Esophagus muscularis mucosa (tissue), 4 donors: Measurements from ENCODE around the gene SYTL1. TPM values are rescaled to one million over a fixed set of nuclear protein-coding genes. Genes with fewer than 3 reads are reported as not detected.

Experiments used
- DNase-seq: peaks from one replicate; pipeline ENCODE4 v3.0.0-alpha.2; 2017; ENCODE audit errors: extremely low spot score
- H3K27ac ChIP-seq, 4 donors: fragments of 200-600 bp; sonication (generic); replicated peaks in 1 of 4; 1 replicate in 3 of 4; 2 replicates in 1 of 4; pipeline ENCODE4 v1.5.1; 2016 to 2019; ENCODE audit warnings: mild to moderate bottlenecking in 1 of 4
- H3K27me3 ChIP-seq, 4 donors: fragments of 200-600 bp; sonication (generic); one replicate each; pipeline versions ENCODE4 v1.5.1 to v1.6.0; 2016 to 2019
- H3K36me3 ChIP-seq, 4 donors: fragments of 200-600 bp; sonication (generic); one replicate each; pipeline ENCODE4 v1.5.1; 2016 to 2019
- H3K4me1 ChIP-seq, 4 donors: fragments of 200-600 bp; sonication (generic); one replicate each; pipeline ENCODE4 v1.5.1; 2016 to 2019
- H3K4me3 ChIP-seq, 4 donors: fragments of 200-600 bp; sonication (generic); 1 replicate in 2 of 4; 2 replicates in 2 of 4; pipeline ENCODE4 v1.5.1; 2016 to 2019; ENCODE audit warnings: mild to moderate bottlenecking in 4 of 4, moderate library complexity in 1 of 4
- H3K9me3 ChIP-seq, 4 donors: fragments of 200-600 bp; sonication (generic); 1 replicate in 3 of 4; 2 replicates in 1 of 4; pipeline ENCODE4 v1.5.1; 2016 to 2019
- EP300 ChIP-seq: sonication (generic); formaldehyde crosslinking; IDR thresholded peaks from one replicate; pipeline ENCODE4 v1.6.1; 2017; ENCODE audit warnings: antibody characterized with exemption
- POLR2A ChIP-seq: fragments of 450-650 bp; IDR thresholded peaks from one replicate; pipeline ENCODE4 v1.6.1; 2017; ENCODE audit warnings: antibody characterized with exemption, moderate library complexity, mild to moderate bottlenecking, low read depth
- POLR2AphosphoS5 ChIP-seq, 2 donors: sonication (generic); formaldehyde crosslinking; IDR thresholded peaks; one replicate each; pipeline ENCODE4 v1.6.1; 2017; ENCODE audit warnings: antibody characterized with exemption in 2 of 2
- WGBS: methylation state at CpG from one replicate; pipeline ENCODE4 v1.1.5; 2018; 5-methylcytosine and 5-hydroxymethylcytosine counted together
- intact Hi-C: fragments of 100-400 bp; cut with DNase I; formaldehyde crosslinking; loops from one replicate; pipeline ENCODE4 v1.15.1; 2023
- total RNA-seq, 4 donors: library from RNA; depleted of rRNA; stranded (reverse); fragments of >200 nt; gene quantifications; one replicate each; pipeline versions ENCODE4 v1.1.0 to v1.2.1, GENCODE V29; 2016
- TF ChIP-seq, protein P1 (sequence below), 3 experiments: fragments of 200-600 bp in 2 of 3; fragments of 450-650 bp in 1 of 3; sonication (generic) in 2 of 3; IDR thresholded peaks; one replicate each; pipeline ENCODE4 v1.5.1; 2017 to 2019; ENCODE audit warnings: antibody characterized with exemption in 3 of 3, mild to moderate bottlenecking in 2 of 3, moderate library complexity in 1 of 3

Gene SYTL1
- total RNA-seq, 4 donors from 2014 or later, result 0.29 to 3.7 (median 1.5) TPM

DNA sequence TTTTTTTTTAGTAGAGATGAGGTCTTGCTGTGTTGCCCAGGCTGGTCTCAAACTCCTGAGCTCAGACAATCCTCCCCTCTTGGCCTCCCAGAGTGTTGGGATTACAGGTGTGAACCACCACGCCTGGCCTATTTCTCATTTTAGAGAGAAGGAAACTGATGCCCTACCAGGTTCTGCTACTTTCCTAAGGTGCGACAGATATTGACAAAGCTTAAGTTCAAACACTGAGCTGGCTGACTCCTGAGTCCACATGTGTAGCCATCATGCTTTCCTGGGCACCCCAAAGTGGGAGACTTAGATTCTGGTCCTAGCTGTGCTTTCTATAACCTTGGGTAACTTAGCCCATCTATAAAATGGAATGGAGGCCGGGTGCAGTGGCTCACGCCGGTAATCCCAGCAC, 25.0 kb upstream of the SYTL1 start:
- H3K27me3 ChIP-seq, result no peaks in the 10 kb centered on the region
- intact Hi-C loops, result no loop called here
- DNase-seq, result no peak
- TF ChIP-seq POLR2A, result no peak
- TF ChIP-seq, protein P1, sequence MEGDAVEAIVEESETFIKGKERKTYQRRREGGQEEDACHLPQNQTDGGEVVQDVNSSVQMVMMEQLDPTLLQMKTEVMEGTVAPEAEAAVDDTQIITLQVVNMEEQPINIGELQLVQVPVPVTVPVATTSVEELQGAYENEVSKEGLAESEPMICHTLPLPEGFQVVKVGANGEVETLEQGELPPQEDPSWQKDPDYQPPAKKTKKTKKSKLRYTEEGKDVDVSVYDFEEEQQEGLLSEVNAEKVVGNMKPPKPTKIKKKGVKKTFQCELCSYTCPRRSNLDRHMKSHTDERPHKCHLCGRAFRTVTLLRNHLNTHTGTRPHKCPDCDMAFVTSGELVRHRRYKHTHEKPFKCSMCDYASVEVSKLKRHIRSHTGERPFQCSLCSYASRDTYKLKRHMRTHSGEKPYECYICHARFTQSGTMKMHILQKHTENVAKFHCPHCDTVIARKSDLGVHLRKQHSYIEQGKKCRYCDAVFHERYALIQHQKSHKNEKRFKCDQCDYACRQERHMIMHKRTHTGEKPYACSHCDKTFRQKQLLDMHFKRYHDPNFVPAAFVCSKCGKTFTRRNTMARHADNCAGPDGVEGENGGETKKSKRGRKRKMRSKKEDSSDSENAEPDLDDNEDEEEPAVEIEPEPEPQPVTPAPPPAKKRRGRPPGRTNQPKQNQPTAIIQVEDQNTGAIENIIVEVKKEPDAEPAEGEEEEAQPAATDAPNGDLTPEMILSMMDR (IDR thresholded peaks at IDR 0.05), result no peak
- TF ChIP-seq POLR2AphosphoS5 (IDR thresholded peaks at IDR 0.05), result no peak
- TF ChIP-seq EP300, result no peak
- H3K9me3 ChIP-seq, result no peaks in the 10 kb centered on the region
- 80% methylated on average over 5 of the region's 5 CpGs for whole genome bisulfite sequencing
- H3K27ac ChIP-seq, result no peak overlapping the region
- H3K4me3 ChIP-seq, result no peak overlapping the region
- H3K36me3 ChIP-seq, result no peaks in the 10 kb centered on the region
- peaks cover 0 to 8% (median 8%) of the 10 kb centered on the region in 4 donors for H3K4me1 ChIP-seq

DNA sequence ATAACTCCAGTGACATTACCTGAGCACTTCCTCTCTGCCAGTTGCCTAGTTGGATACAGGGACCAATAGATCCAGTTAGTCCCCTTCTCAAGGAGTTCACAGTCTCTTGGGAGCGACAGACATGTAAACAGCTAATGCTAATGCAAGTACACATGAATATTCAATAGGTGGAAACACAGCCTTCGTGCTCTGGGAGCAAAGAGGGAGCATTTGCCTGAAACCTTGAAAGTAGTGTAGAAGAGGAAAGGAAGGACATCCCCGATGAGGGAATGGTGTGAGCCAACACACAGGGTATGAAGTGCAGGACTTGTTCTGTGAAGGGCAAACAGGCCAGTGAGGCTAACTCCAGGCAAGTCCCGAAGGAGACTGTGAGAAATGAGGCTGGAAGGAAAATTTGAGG, 23.7 kb upstream of the SYTL1 start:
- no peak for TF ChIP-seq EP300
- TF ChIP-seq POLR2A, result no peak
- TF ChIP-seq POLR2AphosphoS5 (IDR thresholded peaks at IDR 0.05), result no peak
- TF ChIP-seq, protein P1 (IDR thresholded peaks at IDR 0.05), result no peak
- Histone ChIP-seq H3K4me1 (peaks cover 6 to 14% (median 13%) of the 10 kb centered on the region in 4 donors), H3K4me3 (no peak overlapping the region), H3K27me3 (no peaks in the 10 kb centered on the region), H3K9me3 (no peaks in the 10 kb centered on the region), H3K27ac (no peak overlapping the region), H3K36me3 (no peaks in the 10 kb centered on the region)
- WGBS, result 20% methylated on average over 4 of the region's 4 CpGs
- intact Hi-C loops, result no loop called here
- DNase-seq, result no peak

DNA sequence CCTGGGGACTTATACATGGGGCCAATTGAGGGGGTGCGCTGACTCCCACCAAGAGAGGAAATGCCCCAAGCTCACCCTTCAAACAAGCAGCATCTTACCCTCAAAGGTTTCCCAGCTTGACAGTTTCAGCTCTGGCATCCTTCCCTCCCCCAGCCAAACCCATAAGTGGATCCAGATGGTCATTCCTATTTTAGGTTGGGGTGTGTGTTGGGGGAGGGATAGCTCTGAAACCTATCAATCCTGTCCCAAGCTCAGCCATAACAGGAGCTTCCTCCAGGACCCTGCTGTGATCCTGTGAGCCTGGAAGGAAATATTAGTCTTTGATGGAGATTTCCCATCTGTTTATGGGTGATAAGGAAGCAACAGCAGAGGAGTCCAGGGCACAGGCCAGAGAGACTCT, 23.2 kb upstream of the SYTL1 start:
- TF ChIP-seq EP300, result no peak
- TF ChIP-seq POLR2A, result no peak
- no peak for TF ChIP-seq POLR2AphosphoS5 (IDR thresholded peaks at IDR 0.05)
- TF ChIP-seq, protein P1 (IDR thresholded peaks at IDR 0.05), result no peak
- no peak overlapping the region for H3K4me3 ChIP-seq
- no peak for DNase-seq
- H3K4me1 ChIP-seq, result peaks cover 11 to 19% (median 18%) of the 10 kb centered on the region in 4 donors
- H3K27me3 ChIP-seq, result no peaks in the 10 kb centered on the region
- intact Hi-C loops, result no loop called here
- no peaks in the 10 kb centered on the region for H3K9me3 ChIP-seq
- H3K27ac ChIP-seq, result no peak overlapping the region
- no peaks in the 10 kb centered on the region for H3K36me3 ChIP-seq
- WGBS, result 29% methylated on average over 1 of the region's 1 CpG

DNA sequence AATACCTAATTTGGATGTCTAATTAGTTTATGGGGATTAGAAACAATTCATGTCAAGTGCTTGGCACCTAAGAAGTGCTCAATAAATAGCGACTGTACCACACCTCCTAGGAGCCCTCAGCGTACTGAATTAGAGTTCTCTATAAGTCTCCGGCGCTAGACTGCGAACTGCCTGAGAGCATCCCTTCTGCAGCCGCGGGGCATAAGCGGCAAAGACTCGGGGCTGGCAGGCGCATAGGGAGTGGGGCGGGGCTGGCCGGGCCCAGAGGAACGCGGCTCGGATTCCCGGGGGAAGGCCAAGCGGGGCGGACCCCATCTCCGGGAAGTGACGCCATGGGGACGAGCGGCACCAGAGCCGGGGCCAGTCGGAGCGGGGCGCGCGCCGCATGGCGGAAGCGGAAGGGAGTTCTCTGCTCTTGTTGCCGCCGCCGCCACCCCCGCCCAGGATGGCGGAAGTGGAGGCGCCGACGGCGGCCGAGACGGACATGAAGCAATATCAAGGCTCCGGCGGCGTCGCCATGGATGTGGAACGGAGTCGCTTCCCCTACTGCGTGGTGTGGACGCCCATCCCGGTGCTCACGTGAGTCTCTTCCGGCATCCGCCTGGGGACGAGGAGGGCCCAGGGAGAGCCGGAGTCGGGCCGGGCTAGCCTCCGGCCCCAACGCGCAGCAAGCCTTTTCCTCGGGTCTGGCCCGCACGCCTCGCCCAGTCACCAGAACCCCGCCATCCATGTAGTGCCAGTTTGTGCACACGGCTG, 19.8 kb upstream of the SYTL1 start, which contains the start of gene TMEM222:
Gene TMEM222 (plus strand): TSS at position 351 of the 756 bp plus-strand sequence. CDS start 35 bp downstream, at position 386.
- Histone ChIP-seq H3K27ac (peak within 1 kb of the TSS; percentile 76 to 94 (median 90)), H3K9me3 (no peaks in the 10 kb centered on the region), H3K36me3 (peaks cover 10 to 23% (median 22%) of the 10 kb centered on the region in 4 donors), H3K27me3 (no peaks in the 10 kb centered on the region), H3K4me1 (peaks cover 31 to 53% (median 51%) of the 10 kb centered on the region in 4 donors), H3K4me3 (peak within 1 kb of the TSS; percentile 70 to 99 (median 79))
- DNase-seq, result peak; percentile 99
- TF ChIP-seq, protein P1 (IDR thresholded peaks at IDR 0.05), result peak; percentile 16 to 42 (median 40)
- peak; percentile 87 to 94 for TF ChIP-seq POLR2AphosphoS5 (IDR thresholded peaks at IDR 0.05)
- TF ChIP-seq POLR2A, result peak; percentile 12
- TF ChIP-seq EP300, result no peak
- intact Hi-C loops, result loop anchor here (10.0 kb wide), 1 partner anchor 293 kb away; no protein-coding TSS in a partner anchor
- under 1% methylated on average over 22 of the region's 67 CpGs for WGBS
